Measurements from ENCODE around the gene ARHGAP8.

The ARHGAP8 gene

DNA sequence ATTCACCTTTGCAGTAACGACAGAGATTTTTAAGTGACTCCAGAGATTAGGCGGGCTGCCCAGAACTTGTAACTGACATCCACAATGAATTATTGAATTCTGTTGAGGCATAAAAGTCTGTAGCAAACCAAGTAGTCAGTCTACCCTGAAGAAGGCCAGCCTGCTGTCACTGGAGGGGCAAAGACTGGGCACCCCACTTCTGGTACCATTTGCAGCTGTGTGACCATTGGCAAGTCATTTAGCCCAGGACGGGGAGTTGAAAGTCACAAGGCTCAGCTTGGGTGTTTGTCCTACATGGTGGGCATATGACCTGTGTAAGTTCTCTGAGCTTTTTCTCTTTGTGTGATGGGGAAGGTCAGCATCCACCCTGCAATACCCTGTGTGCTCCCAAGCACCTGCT is 119.4 kb downstream of the ARHGAP8 start:
- Histone ChIP-seq H3K36me3 (ENCODE audit: control insufficient read depth, insufficient read depth, low read length) (peaks cover 10% of the 10 kb centered on the region), H3K4me1 (ENCODE audit: control insufficient read depth, insufficient read depth, low read length) (no peaks in the 10 kb centered on the region), H3K4me3 (ENCODE audit: insufficient read depth, low read depth, low read length) (no peak overlapping the region), H3K27me3 (ENCODE audit: control insufficient read depth, insufficient read depth, low read length, poor library complexity, severe bottlenecking) (no peaks in the 10 kb centered on the region), H3K9me3 (ENCODE audit: control insufficient read depth, low read length) (peaks cover 2% of the 10 kb centered on the region), H3K27ac (ENCODE audit: insufficient read depth, low read depth, low read length, poor library complexity, severe bottlenecking) (no peak overlapping the region)
- WGBS, 2 experiments: 93 to 96% methylated on average over 3 of the region's 3 CpGs

DNA sequence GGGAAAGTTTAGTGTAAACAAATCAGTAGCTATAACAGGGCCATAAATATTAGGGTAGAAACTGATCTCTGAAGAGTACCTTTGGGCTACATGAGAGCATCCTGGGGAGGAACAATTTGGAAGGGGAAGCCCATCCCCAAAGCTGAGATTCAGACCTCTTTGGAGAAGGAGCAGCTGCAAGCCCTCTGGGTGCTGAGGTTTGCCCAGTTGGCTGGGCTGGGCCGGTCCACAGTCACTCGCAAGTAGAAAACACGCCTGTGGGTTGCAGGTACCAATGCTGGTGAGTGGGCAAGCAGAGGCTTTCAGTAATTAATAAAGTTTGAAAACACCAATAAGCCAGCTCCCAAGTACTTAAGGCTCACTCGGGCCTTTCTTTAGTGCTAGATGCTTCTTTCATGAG is 124.5 kb downstream of the ARHGAP8 start:
- WGBS, 2 experiments: 90 to 94% methylated on average over 4 of the region's 4 CpGs
- peaks cover 2% of the 10 kb centered on the region for H3K9me3 ChIP-seq (ENCODE audit: control insufficient read depth, low read length)
- H3K4me1 ChIP-seq (ENCODE audit: control insufficient read depth, insufficient read depth, low read length): no peaks in the 10 kb centered on the region
- H3K27me3 ChIP-seq (ENCODE audit: control insufficient read depth, insufficient read depth, low read length, poor library complexity, severe bottlenecking): no peaks in the 10 kb centered on the region
- H3K36me3 ChIP-seq (ENCODE audit: control insufficient read depth, insufficient read depth, low read length): peaks cover 23% of the 10 kb centered on the region
- H3K27ac ChIP-seq (ENCODE audit: insufficient read depth, low read depth, low read length, poor library complexity, severe bottlenecking): no peak overlapping the region
- no peak overlapping the region for H3K4me3 ChIP-seq (ENCODE audit: insufficient read depth, low read depth, low read length)

DNA sequence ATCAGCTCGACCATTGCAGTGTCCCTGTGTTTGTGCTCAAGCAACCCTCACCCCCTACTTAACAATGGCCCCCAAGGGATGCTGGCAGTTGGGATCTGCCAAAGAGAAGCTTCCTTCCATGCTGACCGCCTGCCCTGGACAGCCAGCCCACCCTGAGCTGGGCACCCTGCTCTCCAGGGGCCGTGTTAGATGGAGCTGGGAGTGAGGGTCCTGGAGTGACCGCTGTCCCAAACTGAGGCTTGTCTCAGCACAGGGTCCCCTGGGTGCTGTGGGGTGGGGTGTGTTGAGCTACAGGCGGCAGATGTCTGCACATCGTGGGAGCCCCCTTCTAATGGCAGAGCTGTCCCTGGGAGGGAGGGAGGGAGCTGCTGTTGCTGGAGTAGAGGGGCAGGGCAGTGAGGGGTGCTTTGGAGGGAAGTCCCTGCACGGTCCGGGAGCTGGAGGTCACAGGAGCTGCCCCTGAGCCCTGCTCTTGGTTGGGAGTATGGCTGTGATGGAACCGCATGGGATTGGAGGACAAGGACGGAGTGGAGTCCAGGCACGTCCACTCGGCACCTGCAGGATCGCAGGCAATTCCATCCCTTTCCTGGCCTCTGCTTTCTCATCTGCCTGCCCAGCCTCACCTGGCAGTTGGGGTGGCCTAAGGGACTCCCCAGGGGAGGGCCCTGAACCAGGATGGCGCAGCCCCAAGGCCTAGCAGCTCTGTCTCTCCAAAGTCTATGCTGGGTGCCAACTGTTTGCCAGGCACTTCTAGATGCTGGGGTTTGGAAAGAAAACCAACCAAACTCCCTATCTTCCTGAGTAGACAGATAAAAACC is 126.3 kb downstream of the ARHGAP8 start:
- no peak overlapping the region for H3K27ac ChIP-seq (ENCODE audit: insufficient read depth, low read depth, low read length, poor library complexity, severe bottlenecking)
- no peaks in the 10 kb centered on the region for H3K27me3 ChIP-seq (ENCODE audit: control insufficient read depth, insufficient read depth, low read length, poor library complexity, severe bottlenecking)
- 93 to 94% methylated on average over 14 of the region's 14 CpGs for WGBS, 2 experiments
- H3K4me1 ChIP-seq (ENCODE audit: control insufficient read depth, insufficient read depth, low read length): no peaks in the 10 kb centered on the region
- no peak overlapping the region for H3K4me3 ChIP-seq (ENCODE audit: insufficient read depth, low read depth, low read length)
- peaks cover 27% of the 10 kb centered on the region for H3K36me3 ChIP-seq (ENCODE audit: control insufficient read depth, insufficient read depth, low read length)
- peaks cover 2% of the 10 kb centered on the region for H3K9me3 ChIP-seq (ENCODE audit: control insufficient read depth, low read length)

DNA sequence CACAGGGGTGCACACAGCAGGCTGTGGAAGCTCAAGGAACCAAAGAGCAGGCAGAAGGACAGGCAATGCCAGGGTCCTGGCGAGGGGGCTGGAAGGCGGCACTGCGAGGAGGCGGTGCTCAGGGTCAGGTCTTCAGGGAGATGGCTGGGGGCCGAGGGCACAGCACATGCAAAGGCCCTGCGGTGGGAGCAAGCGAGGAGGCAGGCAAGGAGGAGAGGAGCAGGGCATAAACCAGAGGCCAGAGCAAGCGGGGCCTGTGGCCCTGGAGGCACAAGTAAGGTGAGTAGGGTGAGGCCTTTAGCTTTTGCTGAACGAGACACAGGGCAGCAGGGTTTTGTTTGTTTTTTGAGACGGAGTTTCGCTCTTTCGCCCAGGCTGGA is 126.9 kb downstream of the ARHGAP8 start:
- Histone ChIP-seq H3K36me3 (ENCODE audit: control insufficient read depth, insufficient read depth, low read length) (peaks cover 27% of the 10 kb centered on the region), H3K4me3 (ENCODE audit: insufficient read depth, low read depth, low read length) (no peak overlapping the region), H3K27ac (ENCODE audit: insufficient read depth, low read depth, low read length, poor library complexity, severe bottlenecking) (no peak overlapping the region), H3K4me1 (ENCODE audit: control insufficient read depth, insufficient read depth, low read length) (no peaks in the 10 kb centered on the region), H3K9me3 (ENCODE audit: control insufficient read depth, low read length) (peaks cover 2% of the 10 kb centered on the region), H3K27me3 (ENCODE audit: control insufficient read depth, insufficient read depth, low read length, poor library complexity, severe bottlenecking) (no peaks in the 10 kb centered on the region)
- WGBS, 2 experiments: 96% methylated on average over 12 of the region's 12 CpGs

DNA sequence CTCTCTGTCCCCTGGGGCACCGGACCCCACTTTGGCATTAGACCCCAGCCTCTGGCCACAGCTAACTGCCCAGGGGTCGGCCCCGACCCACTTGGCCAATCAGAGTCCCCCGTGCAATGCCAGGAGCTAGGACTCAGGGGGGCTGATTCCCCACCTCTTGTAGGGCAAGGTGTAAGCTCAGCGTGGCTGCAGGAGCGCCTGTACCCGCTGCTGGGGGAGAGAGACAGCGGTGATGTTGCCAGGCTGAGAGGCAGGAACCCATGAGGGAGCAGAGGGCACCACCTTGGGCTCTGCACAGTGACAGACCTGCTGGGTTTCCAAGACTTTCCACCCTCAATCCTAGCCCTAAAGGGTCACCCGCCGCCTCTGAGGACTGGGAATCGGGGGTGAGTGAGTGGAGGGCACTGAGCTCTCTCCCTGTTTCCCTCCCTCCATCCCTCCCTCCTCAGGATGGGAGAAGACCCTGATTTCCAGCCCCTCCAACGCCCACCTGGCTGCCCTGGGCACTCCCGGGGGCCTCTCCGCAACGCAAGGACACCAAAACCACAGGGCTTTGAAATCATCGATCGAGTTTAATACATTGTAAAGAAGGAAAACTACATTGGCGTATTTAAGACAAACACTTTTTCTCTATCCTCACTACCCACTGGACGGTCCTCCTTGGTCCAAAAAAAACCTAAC is 128.4 kb downstream of the ARHGAP8 start:
- H3K4me1 ChIP-seq (ENCODE audit: control insufficient read depth, insufficient read depth, low read length): no peaks in the 10 kb centered on the region
- peaks cover 2% of the 10 kb centered on the region for H3K9me3 ChIP-seq (ENCODE audit: control insufficient read depth, low read length)
- H3K36me3 ChIP-seq (ENCODE audit: control insufficient read depth, insufficient read depth, low read length): peaks cover 41% of the 10 kb centered on the region
- WGBS, 2 experiments: 96% methylated on average over 19 of the region's 19 CpGs
- H3K4me3 ChIP-seq (ENCODE audit: insufficient read depth, low read depth, low read length): no peak overlapping the region
- no peak overlapping the region for H3K27ac ChIP-seq (ENCODE audit: insufficient read depth, low read depth, low read length, poor library complexity, severe bottlenecking)
- H3K27me3 ChIP-seq (ENCODE audit: control insufficient read depth, insufficient read depth, low read length, poor library complexity, severe bottlenecking): no peaks in the 10 kb centered on the region

GRCh38 chr22:44881624-44882023 is 129.2 kb downstream of the ARHGAP8 start:
- peaks cover 44% of the 10 kb centered on the region for H3K36me3 ChIP-seq (ENCODE audit: control insufficient read depth, insufficient read depth, low read length)
- no peak overlapping the region for H3K4me3 ChIP-seq (ENCODE audit: insufficient read depth, low read depth, low read length)
- no peaks in the 10 kb centered on the region for H3K9me3 ChIP-seq (ENCODE audit: control insufficient read depth, low read length)
- 91 to 94% methylated on average over 24 of the region's 24 CpGs for WGBS, 2 experiments
- H3K4me1 ChIP-seq (ENCODE audit: control insufficient read depth, insufficient read depth, low read length): no peaks in the 10 kb centered on the region
- no peak overlapping the region for H3K27ac ChIP-seq (ENCODE audit: insufficient read depth, low read depth, low read length, poor library complexity, severe bottlenecking)
- no peaks in the 10 kb centered on the region for H3K27me3 ChIP-seq (ENCODE audit: control insufficient read depth, insufficient read depth, low read length, poor library complexity, severe bottlenecking)

- no peaks in the 10 kb centered on the region for H3K9me3 ChIP-seq (ENCODE audit: control insufficient read depth, low read length)
- H3K27me3 ChIP-seq (ENCODE audit: control insufficient read depth, insufficient read depth, low read length, poor library complexity, severe bottlenecking): no peaks in the 10 kb centered on the region
- H3K36me3 ChIP-seq (ENCODE audit: control insufficient read depth, insufficient read depth, low read length): peaks cover 37% of the 10 kb centered on the region
- H3K27ac ChIP-seq (ENCODE audit: insufficient read depth, low read depth, low read length, poor library complexity, severe bottlenecking): no peak overlapping the region
- no peak overlapping the region for H3K4me3 ChIP-seq (ENCODE audit: insufficient read depth, low read depth, low read length)
- no peaks in the 10 kb centered on the region for H3K4me1 ChIP-seq (ENCODE audit: control insufficient read depth, insufficient read depth, low read length)
- WGBS, 2 experiments: 95% methylated on average over 26 of the region's 26 CpGs
These were observed 130.0 kb downstream of the ARHGAP8 start for GRCh38 chr22:44882226-44882905.

- Histone ChIP-seq H3K9me3 (ENCODE audit: control insufficient read depth, low read length) (no peaks in the 10 kb centered on the region), H3K27me3 (ENCODE audit: control insufficient read depth, insufficient read depth, low read length, poor library complexity, severe bottlenecking) (no peaks in the 10 kb centered on the region), H3K27ac (ENCODE audit: insufficient read depth, low read depth, low read length, poor library complexity, severe bottlenecking) (no peak overlapping the region), H3K4me3 (ENCODE audit: insufficient read depth, low read depth, low read length) (no peak overlapping the region), H3K36me3 (ENCODE audit: control insufficient read depth, insufficient read depth, low read length) (peaks cover 31% of the 10 kb centered on the region), H3K4me1 (ENCODE audit: control insufficient read depth, insufficient read depth, low read length) (no peaks in the 10 kb centered on the region)
- WGBS, 2 experiments: 95 to 96% methylated on average over 12 of the region's 12 CpGs
These were observed 130.6 kb downstream of the ARHGAP8 start for GRCh38 chr22:44883011-44883421.

- H3K36me3 ChIP-seq (ENCODE audit: control insufficient read depth, insufficient read depth, low read length): peaks cover 29% of the 10 kb centered on the region
- 96 to 98% methylated on average over 1 of the region's 1 CpG for WGBS, 2 experiments
- H3K4me1 ChIP-seq (ENCODE audit: control insufficient read depth, insufficient read depth, low read length): peaks cover 4% of the 10 kb centered on the region
These were observed 132.2 kb downstream of the ARHGAP8 start for GRCh38 chr22:44884562-44884961.

More at GRCh38 chr22:44884562-44884961, 132.2 kb downstream of the ARHGAP8 start:
- Histone ChIP-seq H3K4me3 (ENCODE audit: insufficient read depth, low read depth, low read length) (no peak overlapping the region), H3K27ac (ENCODE audit: insufficient read depth, low read depth, low read length, poor library complexity, severe bottlenecking) (no peak overlapping the region), H3K27me3 (ENCODE audit: control insufficient read depth, insufficient read depth, low read length, poor library complexity, severe bottlenecking) (no peaks in the 10 kb centered on the region), H3K9me3 (ENCODE audit: control insufficient read depth, low read length) (no peaks in the 10 kb centered on the region)

Data from ectodermal cell (in vitro differentiated cells).